Right hindlimb (tissue), 1 donor: ENCODE results near the gene FAM90A1.
A peak's percentile ranks its signal among the peaks of the same experiment; 100 is the strongest.
"Not testable (repeated sequence)": the region's sequence is repeated elsewhere in the genome, so short reads cannot be mapped to it uniquely, and the experiment has no call there.

ENCODE experiments used
- DNase-seq: peaks from one replicate; pipeline ENCODE4 v3.0.0-alpha.2; 2018

The FAM90A1 gene

DNA sequence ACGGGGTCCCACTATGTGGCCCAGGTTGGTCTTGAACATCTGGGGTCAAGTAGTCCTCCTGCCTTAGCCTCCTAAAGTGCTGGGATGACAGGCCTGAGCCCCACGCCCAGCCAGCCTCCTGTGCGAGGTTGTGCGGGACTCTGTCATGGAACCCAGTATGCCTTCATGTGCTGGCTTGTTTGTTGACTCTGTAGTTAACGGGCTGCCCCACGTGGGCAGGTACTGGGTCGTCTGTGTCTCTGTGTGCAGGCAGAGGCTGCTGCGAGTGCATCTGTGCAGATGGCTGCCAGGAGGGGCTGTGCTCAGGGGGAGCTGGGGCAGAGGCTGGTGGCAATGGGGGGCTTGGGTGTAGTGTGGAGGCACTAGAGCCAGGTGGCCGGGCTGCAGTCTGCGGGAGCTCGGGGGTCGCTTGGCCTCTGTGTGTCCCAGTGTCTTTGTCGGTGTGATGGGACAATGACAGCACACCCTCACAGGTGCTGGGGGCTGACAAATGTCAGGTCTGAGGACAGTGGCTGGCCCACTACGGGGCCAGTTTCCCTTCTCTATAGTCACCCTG is 6.0 kb upstream of the FAM90A1 start:
- not testable (repeated sequence) for DNase-seq

- not testable (repeated sequence) for DNase-seq
These were observed 4.5 kb upstream of the FAM90A1 start for GRCh38 chr12:8231666-8232608.

DNA sequence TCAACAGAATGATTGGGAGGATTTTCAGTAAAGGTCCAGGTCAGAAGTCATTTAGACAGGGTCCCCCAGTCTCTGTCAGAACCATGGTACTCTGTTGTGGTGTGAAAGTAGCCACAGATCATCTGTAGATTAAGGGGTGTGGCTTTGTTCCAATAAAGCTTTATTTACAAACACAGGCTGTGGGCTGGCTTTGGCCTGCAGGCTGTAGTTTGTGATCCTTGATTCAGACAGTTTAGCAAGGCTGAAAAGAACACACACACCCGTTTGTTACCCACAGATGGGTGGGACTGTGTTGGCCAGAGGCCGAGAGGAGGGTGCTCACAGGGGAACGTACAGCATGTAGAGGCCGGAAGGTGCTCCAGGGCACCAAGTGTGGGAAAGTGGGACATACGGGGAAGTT is 3.6 kb upstream of the FAM90A1 start:
- not testable (repeated sequence) for DNase-seq

- DNase-seq, result not testable (repeated sequence)
These were observed 2.1 kb upstream of the FAM90A1 start for GRCh38 chr12:8229486-8229885.

DNA sequence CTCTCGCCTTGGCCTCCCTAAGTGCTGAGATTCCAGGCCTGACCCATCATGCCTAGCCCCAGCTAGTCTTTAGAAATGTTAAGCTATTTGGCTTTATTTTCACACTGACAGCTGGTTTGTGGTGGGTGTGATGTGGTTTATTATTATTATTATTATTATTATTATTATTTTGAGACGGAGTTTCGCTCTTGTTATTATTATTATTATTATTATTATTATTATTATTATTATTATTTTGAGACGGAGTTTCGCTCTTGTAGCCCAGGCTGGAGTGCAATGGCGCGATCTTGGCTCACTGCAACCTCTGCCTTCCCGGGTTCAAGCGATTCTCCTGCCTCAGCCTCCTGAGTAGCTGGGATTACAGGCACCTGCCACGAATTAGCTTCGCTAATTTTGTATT is 1.2 kb upstream of the FAM90A1 start:
- DNase-seq, result not testable (repeated sequence)

GRCh38 chr12:8227732-8228077 is 287 bp upstream of the FAM90A1 start:
- not testable (repeated sequence) for DNase-seq

DNA sequence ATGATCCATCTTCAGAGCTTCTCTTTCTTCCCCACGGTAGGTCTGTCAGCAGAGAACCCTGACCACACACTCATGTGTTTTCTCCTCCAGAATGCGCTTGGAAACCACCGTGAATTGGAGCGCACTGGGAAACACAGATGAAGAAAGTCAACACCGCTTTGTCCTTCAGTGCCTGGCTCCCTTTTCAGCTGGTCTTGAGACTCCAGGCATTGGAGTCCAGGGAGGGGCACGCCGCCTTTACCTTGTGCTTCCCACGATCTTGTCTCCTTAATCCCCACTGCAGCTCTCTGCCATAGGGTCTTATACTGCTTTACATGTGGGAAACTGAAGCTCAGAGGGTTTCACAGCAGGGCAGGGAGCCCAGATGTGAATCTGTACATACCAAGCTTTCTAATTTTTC is 1.1 kb downstream of the FAM90A1 start:
- no peak for DNase-seq

- not testable (repeated sequence) for DNase-seq
These were observed 2.6 kb downstream of the FAM90A1 start for GRCh38 chr12:8224782-8225181.

- DNase-seq, result not testable (repeated sequence)
These were observed 3.8 kb downstream of the FAM90A1 start for GRCh38 chr12:8223646-8224045.

GRCh38 chr12:8222303-8222702 is 5.1 kb downstream of the FAM90A1 start:
- DNase-seq, result not testable (repeated sequence)

DNA sequence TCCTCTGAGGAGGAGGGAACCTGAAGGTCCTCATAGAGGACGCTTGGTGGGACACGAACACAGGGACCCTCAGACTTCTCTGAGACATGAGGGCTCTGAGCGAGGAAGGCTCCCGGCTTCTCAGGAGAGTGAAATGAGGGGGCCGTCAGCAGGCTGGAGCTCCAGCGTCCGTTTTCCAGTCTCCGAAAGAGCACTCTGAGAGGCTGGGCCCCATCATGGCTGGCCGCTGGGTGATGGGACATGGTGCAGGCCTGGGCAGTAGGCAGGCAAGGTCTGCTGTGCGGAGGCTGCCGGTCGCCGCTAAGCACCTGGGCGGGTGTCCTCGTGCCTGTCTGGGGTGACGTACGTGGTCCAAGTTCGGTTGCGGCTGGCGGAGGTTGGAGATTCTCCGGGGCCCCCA is 5.6 kb downstream of the FAM90A1 start:
- not testable (repeated sequence) for DNase-seq

DNA sequence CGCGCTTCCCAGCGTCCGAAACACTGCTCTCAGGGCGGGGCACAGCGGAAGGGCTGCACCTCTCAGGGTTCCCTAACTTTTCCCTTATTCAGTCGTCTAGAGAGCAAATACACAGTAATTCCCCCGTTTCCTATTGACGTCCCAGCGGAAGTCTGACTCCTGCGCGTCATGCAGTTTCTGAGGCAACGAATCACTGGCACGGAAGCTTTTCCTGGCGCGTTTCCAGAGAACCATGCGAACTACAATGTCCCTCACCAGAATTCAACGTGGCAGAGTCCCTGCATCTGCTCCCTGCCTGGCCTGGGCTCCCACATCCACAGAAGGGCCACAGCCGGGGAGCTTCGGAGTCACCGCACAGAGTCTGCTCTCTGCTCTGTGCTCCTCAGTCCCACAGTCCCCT is 6.0 kb downstream of the FAM90A1 start:
- DNase-seq, result not testable (repeated sequence)

- DNase-seq, result not testable (repeated sequence)
These were observed 8.6 kb downstream of the FAM90A1 start for GRCh38 chr12:8218711-8219382.

- not testable (repeated sequence) for DNase-seq
These were observed 29.6 kb downstream of the FAM90A1 start for GRCh38 chr12:8197685-8198308.

GRCh38 chr12:8188088-8188487 is 39.3 kb downstream of the FAM90A1 start:
- not testable (repeated sequence) for DNase-seq

GRCh38 chr12:8184206-8184605 is 43.2 kb downstream of the FAM90A1 start:
- not testable (repeated sequence) for DNase-seq

DNA sequence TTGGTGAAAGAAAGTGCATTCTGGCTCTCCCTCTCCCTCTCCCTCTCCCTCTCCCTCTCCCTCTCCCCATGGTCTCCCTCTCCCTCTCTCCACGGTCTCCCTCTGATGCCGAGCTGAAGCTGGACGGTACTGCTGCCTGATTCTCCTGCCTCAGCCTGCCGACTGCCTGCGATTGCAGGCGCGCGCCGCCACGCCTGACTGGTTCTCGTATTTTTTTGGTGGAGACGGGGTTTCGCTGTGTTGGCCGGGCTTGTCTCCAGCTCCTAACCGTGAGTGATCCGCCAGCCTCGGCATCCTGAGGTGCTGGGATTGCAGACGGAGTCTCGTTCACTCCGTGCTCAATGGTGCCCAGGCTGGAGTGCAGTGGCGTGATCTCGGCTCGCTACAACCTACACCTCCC is 44.1 kb downstream of the FAM90A1 start:
- not testable (repeated sequence) for DNase-seq

DNA sequence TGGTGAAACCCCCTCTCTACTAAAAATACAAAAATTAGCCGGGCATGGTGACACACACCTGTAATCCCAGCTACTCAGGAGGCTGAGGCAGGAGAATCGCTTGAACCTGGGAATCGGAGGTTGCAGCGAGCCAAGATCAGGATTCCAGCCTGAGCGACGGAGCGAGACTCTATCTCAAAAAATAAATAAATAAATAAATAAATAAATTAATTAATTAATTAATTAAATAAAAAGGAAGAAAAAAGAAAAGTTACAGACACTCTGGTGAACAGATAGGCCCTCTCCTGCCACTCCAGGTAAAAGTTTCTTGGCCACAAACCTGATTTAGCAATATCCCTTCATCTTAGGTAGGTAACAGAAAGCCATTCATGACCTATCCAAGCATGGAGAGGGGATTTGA is 44.5 kb downstream of the FAM90A1 start:
- DNase-seq, result not testable (repeated sequence)

DNA sequence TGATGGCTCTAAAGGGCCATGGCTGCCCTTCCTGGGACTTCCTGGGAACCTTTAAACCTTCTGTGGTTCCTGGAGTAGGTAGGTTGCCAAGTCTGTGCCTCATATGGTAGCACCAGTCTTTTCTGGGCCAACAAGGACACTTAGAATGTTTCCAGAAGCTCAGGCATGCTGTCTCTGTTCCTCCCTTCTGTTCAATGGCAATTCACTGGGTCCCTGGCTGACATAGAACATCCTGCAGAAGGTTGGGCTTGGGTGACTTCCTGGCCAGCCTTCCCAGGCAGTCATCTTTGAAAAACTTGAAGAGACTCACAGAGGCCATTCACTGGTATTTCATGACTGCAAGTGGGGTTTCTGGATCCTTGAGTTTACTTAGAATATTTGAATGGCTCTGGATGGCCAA is 46.1 kb downstream of the FAM90A1 start:
- DNase-seq, result not testable (repeated sequence)

DNA sequence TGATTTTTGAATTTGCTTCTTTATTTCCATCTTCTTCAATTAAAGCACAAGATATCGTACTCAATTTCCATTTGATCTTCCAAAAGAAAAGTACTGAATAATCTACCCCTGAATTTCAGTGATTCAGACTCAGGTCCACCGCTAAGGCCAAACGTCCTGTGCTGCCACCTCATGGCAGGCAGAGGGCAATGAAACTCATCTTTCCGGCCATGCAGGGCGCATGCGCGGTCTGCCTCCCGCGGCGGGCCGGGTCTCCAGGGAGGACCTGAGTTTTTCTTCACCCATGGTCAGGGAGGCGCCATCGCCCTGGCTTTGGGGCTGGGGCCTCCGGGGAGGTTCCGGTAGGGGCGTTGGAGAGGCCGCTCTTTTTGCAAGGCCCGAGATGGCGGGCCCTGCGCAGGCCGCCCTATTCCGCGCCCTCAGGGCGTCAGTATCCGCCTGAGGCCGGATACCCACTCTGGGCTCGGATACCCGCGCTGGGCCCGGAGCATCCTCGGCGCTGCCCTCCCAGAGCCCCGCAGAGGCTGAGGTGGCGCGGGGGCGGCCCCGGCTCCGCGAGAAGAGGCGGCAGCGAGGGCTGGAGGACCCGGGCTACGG is 47.3 kb downstream of the FAM90A1 start:
- peak; percentile 84 for DNase-seq

GRCh38 chr12:8172911-8173310 is 54.5 kb downstream of the FAM90A1 start:
- DNase-seq, result not testable (repeated sequence)
